GM19372 (cell line): ENCODE measurements around the gene FXR2.
"Not testable (repeated sequence)": the region's sequence is repeated elsewhere in the genome, so short reads cannot be mapped to it uniquely, and the experiment has no call there.

Source experiments
- ATAC-seq: cut with Tn5 transposase; IDR thresholded peaks from one replicate; pipeline ENCODE4 v1.9.1; 2021; ENCODE audit warnings: mild to moderate bottlenecking, low read depth, moderate library complexity; ENCODE audit not compliant: unreplicated experiment

The FXR2 gene

GRCh38 chr17:7629939-7630571, 15.4 kb upstream of the FXR2 start, which contains the start of gene SHBG:
Gene SHBG, plus strand, starts transcription at chr17:7630135. Its CDS starts 38 bp downstream, at chr17:7630173.
- no peak for ATAC-seq

GRCh38 chr17:7627250-7628121, 12.8 kb upstream of the FXR2 start, which contains the start of gene SAT2:
Gene SAT2, minus strand, starts transcription at chr17:7627821. Its CDS starts 186 bp downstream, at chr17:7627635.
- peak; percentile 89 for ATAC-seq

GRCh38 chr17:7626956-7627249, 12.2 kb upstream of the FXR2 start:
- ATAC-seq, result no peak

- ATAC-seq, result no peak
These were observed 11.6 kb upstream of the FXR2 start for GRCh38 chr17:7626307-7626706.

GRCh38 chr17:7625749-7626148, 11.1 kb upstream of the FXR2 start:
- ATAC-seq, result not testable (repeated sequence)

- no peak for ATAC-seq
These were observed 9.0 kb upstream of the FXR2 start for GRCh38 chr17:7623661-7624060.

- no peak for ATAC-seq
These were observed 6.1 kb upstream of the FXR2 start for GRCh38 chr17:7620835-7621234.

GRCh38 chr17:7618608-7619007, 3.9 kb upstream of the FXR2 start:
- ATAC-seq, result no peak

GRCh38 chr17:7615265-7615747, 609 bp upstream of the FXR2 start:
- no peak for ATAC-seq

- no peak for ATAC-seq
These were observed 800 bp downstream of the FXR2 start for GRCh38 chr17:7613769-7614424.

- no peak for ATAC-seq
These were observed 2.4 kb downstream of the FXR2 start for GRCh38 chr17:7612294-7612640.

GRCh38 chr17:7611635-7612293, 2.9 kb downstream of the FXR2 start:
- ATAC-seq, result no peak

- no peak for ATAC-seq
These were observed 4.1 kb downstream of the FXR2 start for GRCh38 chr17:7610641-7611040.

GRCh38 chr17:7606280-7606679, 8.4 kb downstream of the FXR2 start:
- no peak for ATAC-seq

GRCh38 chr17:7597561-7597960, 17.1 kb downstream of the FXR2 start:
- ATAC-seq, result not testable (repeated sequence)

- ATAC-seq, result no peak
These were observed 21.4 kb downstream of the FXR2 start for GRCh38 chr17:7593296-7593695.

- no peak for ATAC-seq
These were observed 22.2 kb downstream of the FXR2 start for GRCh38 chr17:7592422-7593021.

GRCh38 chr17:7591596-7591995, 23.1 kb downstream of the FXR2 start:
- ATAC-seq, result no peak

GRCh38 chr17:7590743-7591142, 24.0 kb downstream of the FXR2 start:
- no peak for ATAC-seq

- no peak for ATAC-seq
These were observed 24.6 kb downstream of the FXR2 start, which contains the start of gene SOX15 for GRCh38 chr17:7589891-7590691. Gene SOX15, minus strand, starts transcription at chr17:7590094. Its CDS starts 418 bp downstream, at chr17:7589676.
